HG03108 (cell line): ENCODE data around the gene ADCY5.

Source experiments
- ATAC-seq: cut with Tn5 transposase; IDR thresholded peaks from one replicate; pipeline ENCODE4 v1.9.1; 2021; ENCODE audit warnings: moderate library complexity; ENCODE audit not compliant: unreplicated experiment

ADCY5 gene

GRCh38 chr3:123459862-123460261 is 11.0 kb upstream of the ADCY5 start:
- no peak for ATAC-seq

- ATAC-seq = no peak
Measured at GRCh38 chr3:123458255-123458654, 9.4 kb upstream of the ADCY5 start.

GRCh38 chr3:123457841-123458240 is 9.0 kb upstream of the ADCY5 start:
- ATAC-seq = no peak

- ATAC-seq = no peak
Measured at GRCh38 chr3:123453675-123454074, 4.8 kb upstream of the ADCY5 start.

- ATAC-seq = no peak
Measured at GRCh38 chr3:123451186-123451585, 2.3 kb upstream of the ADCY5 start.

GRCh38 chr3:123449997-123450604 is 1.2 kb upstream of the ADCY5 start:
- no peak for ATAC-seq

- no peak for ATAC-seq
Measured at GRCh38 chr3:123449102-123449996, 459 bp upstream of the ADCY5 start.

GRCh38 chr3:123447749-123448517 is 957 bp downstream of the ADCY5 start:
- ATAC-seq = no peak

- no peak for ATAC-seq
Measured at GRCh38 chr3:123447416-123447748, 1.5 kb downstream of the ADCY5 start.

GRCh38 chr3:123446610-123447109 is 2.2 kb downstream of the ADCY5 start:
- no peak for ATAC-seq

GRCh38 chr3:123446210-123446609 is 2.7 kb downstream of the ADCY5 start:
- no peak for ATAC-seq

GRCh38 chr3:123445702-123446101 is 3.2 kb downstream of the ADCY5 start:
- no peak for ATAC-seq

- no peak for ATAC-seq
Measured at GRCh38 chr3:123444744-123445143, 4.1 kb downstream of the ADCY5 start.

- ATAC-seq = no peak
Measured at GRCh38 chr3:123444023-123444422, 4.9 kb downstream of the ADCY5 start.

- ATAC-seq = no peak
Measured at GRCh38 chr3:123442908-123443307, 6.0 kb downstream of the ADCY5 start.

- no peak for ATAC-seq
Measured at GRCh38 chr3:123442125-123442524, 6.8 kb downstream of the ADCY5 start.

- no peak for ATAC-seq
Measured at GRCh38 chr3:123439806-123440580, 8.9 kb downstream of the ADCY5 start.

- no peak for ATAC-seq
Measured at GRCh38 chr3:123432832-123433523, 15.9 kb downstream of the ADCY5 start.

- ATAC-seq = no peak
Measured at GRCh38 chr3:123431658-123432324, 17.1 kb downstream of the ADCY5 start.
